ENCODE measurements around the gene KHDC4.

Gene KHDC4

GRCh38 chr1:155951753-155952504, 17.7 kb upstream of the KHDC4 start:
- intact Hi-C loops (cut with DNase I; ENCODE audit: low total_unique reads) = no loop called here
- no peak for TF ChIP-seq CTCF (IDR thresholded peaks at IDR 0.05)
- Histone ChIP-seq H3K4me1 (no peaks in the 10 kb centered on the region), H3K27me3 (no peaks in the 10 kb centered on the region), H3K4me3 (no peak overlapping the region), H3K27ac (no peak overlapping the region), H3K36me3 (peaks cover 98 to 100% (median 100%) of the 10 kb centered on the region in 3 donors), H3K9me3 (no peaks in the 10 kb centered on the region)
- DNase-seq = no peak

GRCh38 chr1:155950829-155951228, 16.6 kb upstream of the KHDC4 start:
- TF ChIP-seq CTCF (IDR thresholded peaks at IDR 0.05) = no peak

GRCh38 chr1:155947741-155948140, 13.5 kb upstream of the KHDC4 start:
- intact Hi-C loops (cut with DNase I; ENCODE audit: low total_unique reads) = no loop called here
- peaks cover 62 to 71% (median 65%) of the 10 kb centered on the region in 3 donors for H3K36me3 ChIP-seq

More at GRCh38 chr1:155950829-155951228, 16.6 kb upstream of the KHDC4 start:
- Histone ChIP-seq H3K9me3 (no peaks in the 10 kb centered on the region), H3K4me3 (no peak overlapping the region), H3K36me3 (peaks cover 93 to 100% (median 95%) of the 10 kb centered on the region in 3 donors), H3K4me1 (peaks cover 0 to 2% (median 0%) of the 10 kb centered on the region in 4 donors), H3K27ac (no peak overlapping the region), H3K27me3 (no peaks in the 10 kb centered on the region)
- no peak for DNase-seq
- intact Hi-C loops (cut with DNase I; ENCODE audit: low total_unique reads) = no loop called here

GRCh38 chr1:155947292-155947691, 13.1 kb upstream of the KHDC4 start:
- Histone ChIP-seq H3K4me3 (no peak overlapping the region), H3K4me1 (peaks cover 0 to 14% (median 8%) of the 10 kb centered on the region in 4 donors), H3K27me3 (no peaks in the 10 kb centered on the region), H3K9me3 (no peaks in the 10 kb centered on the region), H3K36me3 (peaks cover 58 to 67% (median 60%) of the 10 kb centered on the region in 3 donors), H3K27ac (no peak overlapping the region)
- intact Hi-C loops (cut with DNase I; ENCODE audit: low total_unique reads) = no loop called here
- TF ChIP-seq CTCF (IDR thresholded peaks at IDR 0.05) = no peak
- no peak for DNase-seq

More at GRCh38 chr1:155947741-155948140, 13.5 kb upstream of the KHDC4 start:
- H3K9me3 ChIP-seq = no peaks in the 10 kb centered on the region
- H3K4me3 ChIP-seq = no peak overlapping the region
- no peak for TF ChIP-seq CTCF (IDR thresholded peaks at IDR 0.05)
- no peaks in the 10 kb centered on the region for H3K27me3 ChIP-seq
- H3K4me1 ChIP-seq = peaks cover 0 to 10% (median 6%) of the 10 kb centered on the region in 4 donors
- H3K27ac ChIP-seq = no peak overlapping the region
- DNase-seq = no peak

GRCh38 chr1:155946633-155947219, 12.5 kb upstream of the KHDC4 start:
- Histone ChIP-seq H3K9me3 (no peaks in the 10 kb centered on the region), H3K36me3 (peaks cover 52 to 61% (median 55%) of the 10 kb centered on the region in 3 donors), H3K27me3 (no peaks in the 10 kb centered on the region), H3K4me1 (peaks cover 0 to 20% (median 14%) of the 10 kb centered on the region in 4 donors), H3K27ac (peak overlapping the region in 1 of 2 donors; percentile 35), H3K4me3 (no peak overlapping the region)
- intact Hi-C loops (cut with DNase I; ENCODE audit: low total_unique reads) = no loop called here
- no peak for DNase-seq
- no peak for TF ChIP-seq CTCF (IDR thresholded peaks at IDR 0.05)
